Spinal cord (tissue), 10 donors: ENCODE results near the gene HS1BP3. TPM values are rescaled to one million over a fixed set of nuclear protein-coding genes. Genes with fewer than 3 reads are reported as not detected.

Experiments used
- DNase-seq, 6 donors: peaks; one replicate each; pipeline versions ENCODE4 v3.0.0 to v3.0.0-alpha.2; 2013 to 2015; ENCODE audit warnings: low spot score in 6 of 6, low read depth in 4 of 6
- H3K27ac ChIP-seq: one replicate; pipeline ENCODE4 v1.5.1; 2013; ENCODE audit warnings: low read depth, low read length, control low read depth
- H3K27me3 ChIP-seq: one replicate; pipeline ENCODE4 v1.6.1; 2013; ENCODE audit warnings: low read length; ENCODE audit not compliant: control insufficient read depth, insufficient read depth
- H3K36me3 ChIP-seq: one replicate; pipeline ENCODE4 v1.6.1; 2013; ENCODE audit warnings: low read length; ENCODE audit not compliant: control insufficient read depth, insufficient read depth
- H3K4me1 ChIP-seq: one replicate; pipeline ENCODE4 v1.6.1; 2013; ENCODE audit warnings: low read length; ENCODE audit not compliant: control insufficient read depth, insufficient read depth
- H3K4me3 ChIP-seq: one replicate; pipeline ENCODE4 v1.5.1; 2013; ENCODE audit warnings: low read depth, low read length, control low read depth
- H3K9me3 ChIP-seq: one replicate; pipeline ENCODE4 v1.6.1; 2013; ENCODE audit warnings: low read length; ENCODE audit not compliant: control insufficient read depth, insufficient read depth
- WGBS: methylation state at CpG from one replicate; pipeline ENCODE4 v1.1.5; 2013; ENCODE audit warnings: missing lambda C conversion rate; ENCODE audit not compliant: insufficient coverage; 5-methylcytosine and 5-hydroxymethylcytosine counted together
- polyA plus RNA-seq, 2 donors: library from polyadenylated mRNA; unstranded; fragments of 120-200 nt; gene quantifications; one replicate each; pipeline ENCODE4 v1.2.1, GENCODE V29; 2013; ENCODE audit not compliant: insufficient read length in 2 of 2
- total RNA-seq, 2 donors: library from RNA; depleted of rRNA in 1 of 2; stranded (reverse); fragments of 120-200 nt in 1 of 2; fragments of >200 nt in 1 of 2; gene quantifications; one replicate each; pipeline versions ENCODE4 v1.2.3 to v1.2.4, GENCODE V29; 2013 to 2014
- donor health status: healthy.

Gene HS1BP3
- total and polyA plus RNA-seq, 4 donors, result 13.5 to 21.3 (median 15.1) TPM

GRCh38 chr2:20669562-20670314 lies 18.8 kb upstream of the HS1BP3 start:
- WGBS, result 9% methylated on average over 45 of the region's 45 CpGs
- no peak for DNase-seq
- H3K27me3 ChIP-seq, result peaks cover 95% of the 10 kb centered on the region
- H3K4me1 ChIP-seq, result peaks cover 62% of the 10 kb centered on the region
- no peaks in the 10 kb centered on the region for H3K9me3 ChIP-seq
- no peaks in the 10 kb centered on the region for H3K36me3 ChIP-seq
- no peak overlapping the region for H3K4me3 ChIP-seq
- H3K27ac ChIP-seq, result no peak overlapping the region

DNA sequence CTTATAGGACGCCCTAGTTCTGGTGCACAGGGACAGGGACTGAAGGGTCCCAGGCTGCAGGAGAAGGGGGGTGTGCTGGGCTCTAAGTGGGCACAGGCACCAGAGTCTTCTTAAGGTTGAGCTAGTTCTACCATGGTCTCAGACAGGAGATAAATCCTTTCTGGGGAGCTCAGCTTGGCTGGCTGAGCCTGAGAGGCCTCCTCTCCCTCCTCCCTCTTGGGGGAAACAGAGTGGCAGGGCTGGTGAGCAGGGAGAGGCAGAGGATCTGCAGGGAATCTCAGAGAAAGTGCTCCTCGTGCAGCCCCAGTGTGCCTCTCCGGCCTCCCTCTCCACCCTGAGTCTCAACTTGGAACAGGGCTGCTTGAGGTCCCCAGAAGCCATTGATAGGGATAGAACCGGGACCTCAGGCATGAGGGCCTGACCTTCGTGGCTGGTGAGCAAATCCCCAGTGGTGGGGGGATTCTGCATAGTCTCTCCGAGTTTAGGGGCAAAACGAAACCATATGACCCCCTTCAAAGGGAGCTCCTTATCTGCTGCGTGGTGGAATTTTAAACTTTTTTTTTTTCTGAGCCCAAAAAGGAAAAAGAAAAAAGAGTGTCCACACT lies 18.1 kb upstream of the HS1BP3 start:
- H3K27me3 ChIP-seq, result peaks cover 95% of the 10 kb centered on the region
- H3K36me3 ChIP-seq, result no peaks in the 10 kb centered on the region
- no peak for DNase-seq
- H3K4me1 ChIP-seq, result peaks cover 62% of the 10 kb centered on the region
- H3K4me3 ChIP-seq, result no peak overlapping the region
- H3K9me3 ChIP-seq, result no peaks in the 10 kb centered on the region
- 45% methylated on average over 7 of the region's 8 CpGs for WGBS
- H3K27ac ChIP-seq, result no peak overlapping the region

GRCh38 chr2:20668451-20668850 lies 17.6 kb upstream of the HS1BP3 start:
- H3K4me3 ChIP-seq, result no peak overlapping the region
- no peaks in the 10 kb centered on the region for H3K9me3 ChIP-seq
- H3K27me3 ChIP-seq, result peaks cover 95% of the 10 kb centered on the region
- WGBS, result 77% methylated on average over 5 of the region's 6 CpGs
- DNase-seq, result no peak
- H3K4me1 ChIP-seq, result peaks cover 62% of the 10 kb centered on the region
- no peaks in the 10 kb centered on the region for H3K36me3 ChIP-seq
- H3K27ac ChIP-seq, result no peak overlapping the region

- no peak overlapping the region for H3K27ac ChIP-seq
- WGBS, result 8% methylated on average over 39 of the region's 39 CpGs
- no peaks in the 10 kb centered on the region for H3K9me3 ChIP-seq
- peaks cover 62% of the 10 kb centered on the region for H3K4me1 ChIP-seq
- DNase-seq, result no peak
- peaks cover 95% of the 10 kb centered on the region for H3K27me3 ChIP-seq
- H3K36me3 ChIP-seq, result no peaks in the 10 kb centered on the region
- peak overlapping the region; percentile 31 for H3K4me3 ChIP-seq
These were observed 16.9 kb upstream of the HS1BP3 start for GRCh38 chr2:20667531-20668401.

DNA sequence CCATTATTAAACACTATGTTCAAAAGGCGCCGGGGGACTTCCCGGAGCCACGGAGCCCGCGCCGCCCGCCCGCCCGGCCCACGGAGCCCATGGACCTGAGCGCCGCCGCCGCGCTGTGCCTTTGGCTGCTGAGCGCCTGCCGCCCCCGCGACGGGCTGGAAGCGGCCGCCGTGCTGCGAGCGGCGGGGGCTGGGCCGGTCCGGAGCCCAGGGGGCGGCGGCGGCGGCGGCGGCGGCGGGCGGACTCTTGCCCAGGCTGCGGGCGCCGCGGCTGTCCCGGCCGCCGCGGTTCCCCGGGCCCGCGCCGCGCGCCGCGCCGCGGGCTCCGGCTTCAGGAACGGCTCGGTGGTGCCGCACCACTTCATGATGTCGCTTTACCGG lies 16.2 kb upstream of the HS1BP3 start:
- peaks cover 95% of the 10 kb centered on the region for H3K27me3 ChIP-seq
- H3K9me3 ChIP-seq, result no peaks in the 10 kb centered on the region

GRCh38 chr2:20666304-20667150 lies 15.6 kb upstream of the HS1BP3 start, which contains the start of gene GDF7:
TSS of gene GDF7 (plus strand) at chr2:20667144. CDS start at chr2:20667240, 96 bp downstream.
- under 1% methylated on average over 68 of the region's 86 CpGs for WGBS
- H3K9me3 ChIP-seq, result no peaks in the 10 kb centered on the region
- peaks cover 54% of the 10 kb centered on the region for H3K4me1 ChIP-seq
- H3K27ac ChIP-seq, result no peak within 1 kb of the TSS
- H3K27me3 ChIP-seq, result peaks cover 95% of the 10 kb centered on the region
- H3K4me3 ChIP-seq, result peak within 1 kb of the TSS; percentile 31
- H3K36me3 ChIP-seq, result no peaks in the 10 kb centered on the region
- peak in 2 of 6 donors; percentile 22 to 41 for DNase-seq

More for the DNA sequence above, 16.2 kb upstream of the HS1BP3 start:
- WGBS, result 0% methylated on average over 62 of the region's 62 CpGs
- Histone ChIP-seq H3K4me3 (peak overlapping the region; percentile 31), H3K36me3 (no peaks in the 10 kb centered on the region), H3K4me1 (peaks cover 57% of the 10 kb centered on the region), H3K27ac (no peak overlapping the region)
- DNase-seq, result peak in 1 of 6 donors; percentile 18

DNA sequence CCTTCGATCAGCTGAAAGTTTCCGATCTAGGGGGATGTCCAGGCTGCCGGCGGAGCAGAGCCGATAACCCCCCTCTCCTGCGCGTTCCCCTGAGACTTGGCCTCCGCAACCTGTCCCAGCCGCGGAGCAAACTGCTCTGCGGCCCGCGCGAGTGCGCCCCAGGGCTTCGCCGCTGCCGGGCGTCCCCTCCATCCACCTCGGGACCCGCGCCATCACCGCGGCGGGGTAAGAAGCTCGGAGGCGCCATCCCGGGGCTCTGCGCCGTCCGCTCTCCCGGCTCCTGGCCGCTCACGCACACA lies 15.1 kb upstream of the HS1BP3 start:
- H3K9me3 ChIP-seq, result no peaks in the 10 kb centered on the region
- H3K27ac ChIP-seq, result no peak overlapping the region
- H3K36me3 ChIP-seq, result no peaks in the 10 kb centered on the region
- DNase-seq, result no peak
- H3K4me1 ChIP-seq, result peaks cover 49% of the 10 kb centered on the region
- peaks cover 94% of the 10 kb centered on the region for H3K27me3 ChIP-seq
- WGBS, result under 1% methylated on average over 34 of the region's 34 CpGs
- peak overlapping the region; percentile 2 for H3K4me3 ChIP-seq

GRCh38 chr2:20665243-20666004 lies 14.5 kb upstream of the HS1BP3 start:
- H3K27me3 ChIP-seq, result peaks cover 95% of the 10 kb centered on the region
- no peaks in the 10 kb centered on the region for H3K9me3 ChIP-seq
- peak overlapping the region; percentile 2 for H3K4me3 ChIP-seq
- H3K36me3 ChIP-seq, result no peaks in the 10 kb centered on the region
- H3K4me1 ChIP-seq, result peaks cover 48% of the 10 kb centered on the region
- DNase-seq, result peak in 1 of 6 donors; percentile 17
- 4% methylated on average over 49 of the region's 49 CpGs for WGBS
- no peak overlapping the region for H3K27ac ChIP-seq
